Measurements from ENCODE around the gene DISC1.

DNA sequence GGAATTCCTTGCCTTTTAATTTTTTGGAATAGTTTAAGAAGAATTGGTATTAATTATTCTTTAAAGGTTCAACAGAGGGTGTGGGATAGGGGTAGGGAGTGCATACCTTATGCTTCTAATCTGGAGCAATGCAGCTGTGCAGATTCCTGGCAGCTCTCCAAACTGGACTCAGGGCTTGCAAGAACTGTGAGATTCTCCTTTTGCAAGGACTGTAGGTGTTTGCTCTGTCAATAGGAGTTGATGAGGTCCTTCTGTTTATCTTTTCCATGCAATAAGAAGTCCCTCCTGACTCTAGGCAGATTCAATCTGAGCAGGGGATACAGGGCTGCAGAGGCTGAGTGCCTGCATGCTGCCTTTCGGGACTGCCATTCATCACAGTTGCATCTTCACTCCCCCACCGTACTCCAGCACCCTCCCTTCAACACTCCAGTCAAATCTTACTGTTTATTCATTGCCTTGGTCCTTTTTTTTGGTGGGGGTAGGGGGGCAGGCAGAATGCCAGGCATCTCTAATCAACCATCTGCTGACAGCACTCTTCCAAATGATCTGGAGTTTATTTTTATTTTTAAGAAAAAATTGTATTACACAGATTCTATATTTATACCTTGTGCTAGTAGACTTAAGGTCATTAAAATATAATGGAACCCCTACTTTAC, 122.3 kb downstream of the DISC1 start:
- TF ChIP-seq CTCF (conservative IDR thresholded peaks at IDR 0.05; ENCODE audit: low read depth, low read length) (no peak), EZH2 (IDR thresholded peaks at IDR 0.05; ENCODE audit: borderline replicate concordance, low read depth, low read length, poor library complexity, severe bottlenecking) (no peak)
